ENCODE data around the gene RAB1B. TPM values are rescaled to one million over a fixed set of nuclear protein-coding genes. Genes with fewer than 3 reads are reported as not detected.

Gene RAB1B
- total RNA-seq = 157 TPM

DNA sequence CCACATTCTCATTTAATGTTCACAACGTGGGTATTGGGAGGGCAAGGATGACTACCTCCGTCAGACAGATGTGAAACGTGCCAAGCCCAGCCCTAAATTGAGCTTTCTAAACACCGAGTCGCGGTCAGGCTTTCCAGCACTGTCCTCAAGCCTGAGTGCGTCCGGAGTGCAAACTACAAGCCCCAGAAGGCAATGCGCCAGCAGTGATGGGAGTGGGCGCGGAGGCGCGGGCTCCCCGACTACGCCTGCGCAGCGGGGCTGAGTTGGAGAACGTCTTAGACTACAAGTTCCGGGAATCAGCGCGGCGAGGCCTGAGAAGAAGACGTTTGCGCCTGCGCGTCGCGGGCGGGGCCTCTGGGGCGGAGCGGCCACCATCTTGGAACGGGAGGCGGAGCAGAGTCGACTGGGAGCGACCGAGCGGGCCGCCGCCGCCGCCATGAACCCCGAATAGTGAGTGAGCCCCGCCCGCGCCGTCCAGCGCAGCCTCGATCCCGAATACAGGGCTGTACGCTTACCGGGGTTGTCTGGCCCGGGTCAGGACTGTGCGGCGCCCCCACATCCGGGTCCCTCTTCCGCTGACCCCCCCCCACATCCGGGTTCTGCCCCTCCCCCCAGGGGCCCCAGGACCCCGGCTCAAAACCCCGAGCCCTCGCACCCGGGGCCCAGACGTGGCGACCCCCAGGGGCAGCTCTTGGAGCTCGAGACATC, at the start of gene RAB1B:
Gene RAB1B (plus strand): TSS at position 396 of the 708 bp plus-strand sequence. CDS start 41 bp downstream, at position 437.
- DNase-seq (ENCODE audit: low spot score) = peak; percentile 100

DNA sequence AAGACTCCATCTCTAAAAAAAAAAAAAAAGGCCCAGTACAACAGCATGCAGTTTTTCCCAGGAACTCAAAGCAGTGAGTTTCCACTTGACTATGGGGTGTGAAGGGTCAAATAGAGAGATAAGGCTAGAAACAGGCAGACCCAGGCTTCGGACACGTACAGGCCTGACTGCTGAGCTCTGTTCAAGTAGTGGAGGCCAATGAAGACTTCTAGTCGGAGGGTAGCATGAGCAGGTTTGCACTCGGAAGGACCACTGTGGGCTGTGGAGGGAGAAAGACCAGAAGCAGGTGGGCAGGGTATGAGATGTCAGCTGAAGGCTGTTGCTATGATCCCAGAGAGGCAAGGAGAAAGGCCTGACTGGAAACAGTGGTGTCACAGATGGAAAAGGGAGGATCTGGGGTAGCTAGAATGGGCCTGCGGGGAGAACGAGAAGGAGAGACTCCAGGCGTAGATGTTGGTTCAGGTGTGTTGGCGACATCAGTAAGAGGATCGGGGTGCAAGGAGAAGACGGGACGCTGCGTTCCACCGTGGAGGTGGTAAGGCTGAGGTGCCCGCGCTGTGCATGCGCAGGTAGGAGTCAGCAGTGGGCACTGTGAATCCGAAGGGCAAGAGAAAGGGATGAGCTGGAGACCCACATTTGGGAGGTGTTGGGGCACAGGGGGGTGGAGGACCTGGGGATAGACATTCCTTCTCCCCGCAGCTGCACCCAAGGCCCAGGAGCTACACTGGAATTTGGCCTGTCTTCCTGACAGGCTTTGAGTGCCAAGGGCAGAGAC, 49.4 kb upstream of the RAB1B start:
- no peak for DNase-seq (ENCODE audit: low spot score)

GRCh38 chr11:66219846-66220565, 48.4 kb upstream of the RAB1B start:
- no peak for DNase-seq (ENCODE audit: low spot score)

DNA sequence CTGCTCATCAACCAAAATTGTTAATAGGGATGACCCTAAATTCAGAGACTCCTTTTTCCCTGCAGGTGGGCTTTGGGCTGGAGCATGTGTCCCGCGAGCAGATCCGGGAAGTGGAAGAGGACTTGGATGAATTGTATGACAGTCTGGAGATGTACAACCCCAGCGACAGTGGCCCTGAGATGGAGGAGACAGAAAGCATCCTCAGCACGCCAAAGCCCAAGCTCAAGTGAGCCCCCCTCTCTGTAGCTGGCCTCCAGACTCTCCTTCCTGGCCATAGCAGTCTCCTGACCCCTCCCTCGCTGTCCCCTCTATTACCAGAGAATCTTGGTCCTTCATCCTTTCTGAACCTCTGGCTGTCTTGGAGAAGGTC, 47.9 kb upstream of the RAB1B start:
- no peak for DNase-seq (ENCODE audit: low spot score)

GRCh38 chr11:66221012-66221411, 47.4 kb upstream of the RAB1B start:
- DNase-seq (ENCODE audit: low spot score) = no peak

DNA sequence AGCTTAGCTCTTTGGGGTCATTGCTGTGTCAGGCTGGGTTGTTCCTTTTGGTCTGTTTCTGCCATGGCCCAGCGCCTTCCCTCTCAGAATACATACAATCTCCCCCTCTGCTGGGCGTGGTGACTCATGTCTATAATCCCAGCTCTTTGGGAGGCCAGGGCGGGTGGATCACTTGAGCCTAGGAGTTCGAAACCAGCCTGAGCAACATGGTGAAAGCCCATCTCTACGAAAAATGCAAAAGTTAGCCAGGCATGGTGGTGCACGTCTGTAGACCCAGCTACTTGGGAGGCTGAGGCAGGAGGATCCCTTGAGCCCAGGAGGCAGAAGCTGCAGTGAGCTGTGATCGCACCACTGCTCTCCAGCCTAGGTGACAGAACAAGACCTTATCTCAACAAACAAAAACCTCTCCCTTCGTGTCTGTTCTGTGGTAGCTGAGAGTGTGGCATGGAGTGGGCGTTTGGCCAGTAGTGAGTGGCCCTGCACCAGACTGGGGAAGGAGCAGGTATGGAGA, 46.7 kb upstream of the RAB1B start:
- DNase-seq (ENCODE audit: low spot score) = no peak

DNA sequence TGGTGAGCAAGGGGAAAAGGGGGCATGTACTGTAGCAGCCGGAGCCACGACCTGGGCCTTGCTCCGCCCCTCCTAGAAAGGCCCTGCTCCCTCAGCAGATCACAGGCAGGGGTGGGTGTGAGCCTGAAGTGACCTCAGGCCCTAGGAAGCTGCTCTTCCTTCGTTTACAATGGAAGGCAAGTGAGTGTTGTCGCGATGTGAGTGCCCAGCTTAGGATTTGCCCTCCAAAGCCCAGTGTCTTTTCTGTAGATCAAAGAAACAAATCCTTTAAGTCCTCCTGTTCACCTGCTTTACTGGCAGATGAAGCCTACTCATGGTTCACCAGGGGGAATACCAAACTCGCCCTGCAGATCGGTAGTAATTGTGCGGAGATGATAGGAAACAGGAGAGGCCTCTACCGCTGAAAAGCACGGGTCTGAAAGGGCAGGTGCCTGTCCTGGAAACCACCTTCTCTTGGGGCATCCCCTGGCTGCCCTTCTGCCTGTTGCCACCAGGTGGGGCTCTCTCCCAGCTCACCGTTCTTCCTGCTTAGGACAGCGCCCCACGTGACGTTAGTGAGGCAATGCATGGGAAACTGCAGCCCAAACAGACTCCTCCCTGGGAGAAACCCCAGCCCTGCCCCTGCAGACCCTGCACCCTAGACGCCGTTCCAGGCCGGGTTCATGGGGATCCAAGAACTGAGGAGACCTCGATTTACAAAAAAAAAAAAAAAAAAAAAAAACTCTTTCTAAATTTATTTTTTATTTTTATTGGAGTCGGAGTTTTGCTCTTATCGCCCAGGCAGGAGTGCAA, 45.9 kb upstream of the RAB1B start:
- DNase-seq (ENCODE audit: low spot score) = peak; percentile 89

DNA sequence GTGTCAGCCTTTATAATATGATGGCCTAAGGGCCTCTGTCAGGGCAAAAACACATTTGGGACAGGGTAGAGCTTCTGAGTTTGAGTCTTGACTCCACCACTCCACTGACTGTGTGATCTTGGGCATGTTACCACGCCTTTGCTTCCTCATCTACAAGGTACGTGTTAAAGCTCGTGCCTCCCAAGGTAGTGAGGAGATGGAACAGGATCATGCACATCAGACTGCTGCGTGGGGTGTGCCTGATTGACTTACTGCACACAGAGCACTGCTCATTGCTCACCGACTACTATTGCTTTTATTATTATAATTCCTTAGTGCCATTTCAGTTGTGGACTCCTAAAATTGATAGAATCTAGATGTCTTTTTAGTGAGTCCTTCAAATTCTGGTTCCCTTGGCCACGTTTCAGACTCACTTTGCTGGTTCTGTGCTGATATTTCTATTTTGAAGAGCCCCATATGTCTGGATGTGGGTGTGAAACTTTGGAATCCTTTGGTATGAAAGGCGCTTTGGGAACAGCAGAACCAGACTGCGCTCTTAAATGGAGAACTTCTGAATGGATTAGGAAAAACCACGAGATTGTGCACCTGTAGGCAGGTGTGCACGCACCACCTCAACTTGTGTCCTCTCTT, 44.1 kb upstream of the RAB1B start:
- no peak for DNase-seq (ENCODE audit: low spot score)

- no peak for DNase-seq (ENCODE audit: low spot score)
Observed at GRCh38 chr11:66225066-66225465, 43.4 kb upstream of the RAB1B start.

- DNase-seq (ENCODE audit: low spot score) = no peak
Observed at GRCh38 chr11:66226101-66226500, 42.3 kb upstream of the RAB1B start.

- no peak for DNase-seq (ENCODE audit: low spot score)
Observed at GRCh38 chr11:66227700-66228099, 40.7 kb upstream of the RAB1B start.

DNA sequence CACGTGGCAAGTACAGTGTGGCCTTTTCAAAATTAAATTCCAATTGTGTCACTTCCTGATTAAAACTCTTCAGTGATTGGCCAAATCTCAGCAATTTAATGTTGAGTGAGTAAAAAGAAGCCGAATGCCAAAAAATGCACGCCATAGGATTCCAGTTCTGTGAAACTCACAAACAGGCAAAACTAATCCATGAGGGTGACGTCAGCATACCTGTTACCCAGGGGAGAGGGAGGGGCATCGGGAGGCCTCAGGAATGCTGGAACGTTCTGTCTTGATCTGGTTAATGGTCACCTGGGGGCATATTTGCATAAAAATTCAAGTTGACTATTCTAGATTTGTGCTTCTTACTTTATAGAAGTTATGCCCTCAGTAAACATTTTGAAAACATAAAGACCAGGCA, 39.9 kb upstream of the RAB1B start:
- DNase-seq (ENCODE audit: low spot score) = no peak

DNA sequence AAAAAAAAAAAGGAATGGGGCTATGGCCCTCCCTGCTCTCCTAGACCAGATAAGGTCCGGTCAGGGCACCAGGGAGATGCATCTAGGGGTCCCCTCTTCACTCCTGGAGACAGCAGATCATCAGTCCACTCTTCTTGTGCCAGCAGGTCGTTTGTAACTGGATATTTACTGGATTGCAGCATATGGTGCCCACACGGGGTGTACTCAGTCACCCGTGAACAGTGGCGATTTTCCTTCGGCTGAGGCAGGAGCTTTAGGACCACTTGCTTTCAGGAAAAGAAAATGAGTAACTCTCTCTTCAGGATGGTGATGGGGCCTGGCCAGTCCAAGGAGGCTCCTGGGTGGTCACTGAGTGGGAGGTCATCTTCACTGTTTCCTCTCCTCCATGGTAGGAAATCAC, 38.3 kb upstream of the RAB1B start:
- no peak for DNase-seq (ENCODE audit: low spot score)

DNA sequence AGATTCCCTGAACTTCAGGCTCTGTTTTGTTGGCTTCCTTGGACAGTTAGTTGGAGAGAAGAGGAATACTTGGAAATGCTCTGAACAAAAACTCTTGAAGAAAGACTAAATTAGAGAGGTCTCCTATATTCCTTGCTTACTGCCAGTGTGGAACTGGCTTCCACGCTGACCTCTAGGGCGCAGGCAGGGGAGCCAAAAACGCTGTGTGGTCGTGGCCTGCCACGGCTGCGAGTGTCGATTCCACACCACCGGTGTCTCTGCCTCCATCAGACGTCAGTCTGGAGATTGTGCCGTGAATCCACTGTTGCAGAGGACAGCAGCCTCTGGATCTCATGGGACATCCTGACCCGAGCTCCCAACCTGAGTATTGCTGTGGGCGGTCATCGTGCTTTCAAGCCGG, 37.5 kb upstream of the RAB1B start:
- DNase-seq (ENCODE audit: low spot score) = no peak

DNA sequence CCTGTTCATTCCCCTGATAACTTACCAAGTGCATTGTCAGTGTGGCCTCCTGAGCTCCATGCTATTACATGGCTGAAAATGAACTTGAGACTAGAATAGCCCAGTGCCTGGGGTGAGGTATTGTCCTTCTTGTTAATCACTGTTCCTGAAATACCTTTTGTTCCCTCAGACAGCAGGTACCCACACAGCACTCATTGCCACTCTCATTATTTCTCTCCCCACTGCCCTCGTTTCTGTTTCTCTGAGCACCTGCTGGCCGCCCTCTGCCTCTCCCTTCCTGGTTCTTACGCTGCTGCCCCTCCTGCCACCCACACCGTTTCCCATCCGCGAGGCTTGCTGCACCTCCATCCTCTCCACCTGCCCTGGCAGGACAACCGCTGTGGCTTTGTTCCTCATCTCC, 36.9 kb upstream of the RAB1B start:
- DNase-seq (ENCODE audit: low spot score) = no peak

GRCh38 chr11:66232769-66233168, 35.7 kb upstream of the RAB1B start:
- DNase-seq (ENCODE audit: low spot score) = no peak

- DNase-seq (ENCODE audit: low spot score) = no peak
Observed at GRCh38 chr11:66233301-66233700, 35.1 kb upstream of the RAB1B start.

DNA sequence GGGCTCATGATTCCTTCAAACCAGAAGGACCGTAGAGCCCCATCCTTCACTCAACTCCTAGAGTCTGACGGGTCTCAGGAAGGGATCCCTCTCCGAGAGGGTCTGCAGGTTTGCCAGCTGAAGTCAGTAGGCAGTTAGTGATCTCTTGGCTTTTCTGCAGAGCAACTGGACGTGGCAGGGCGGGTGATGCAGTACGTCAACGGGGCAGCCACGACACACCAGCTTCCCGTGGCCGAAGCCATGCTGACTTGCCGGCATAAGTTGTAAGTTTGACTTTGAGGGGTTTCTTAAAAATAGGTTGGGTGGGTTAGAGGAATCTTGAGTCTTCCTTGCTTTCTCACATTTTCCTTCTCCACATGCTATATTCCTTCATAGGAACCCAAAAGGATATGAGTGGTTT, 33.3 kb upstream of the RAB1B start:
- DNase-seq (ENCODE audit: low spot score) = no peak

DNA sequence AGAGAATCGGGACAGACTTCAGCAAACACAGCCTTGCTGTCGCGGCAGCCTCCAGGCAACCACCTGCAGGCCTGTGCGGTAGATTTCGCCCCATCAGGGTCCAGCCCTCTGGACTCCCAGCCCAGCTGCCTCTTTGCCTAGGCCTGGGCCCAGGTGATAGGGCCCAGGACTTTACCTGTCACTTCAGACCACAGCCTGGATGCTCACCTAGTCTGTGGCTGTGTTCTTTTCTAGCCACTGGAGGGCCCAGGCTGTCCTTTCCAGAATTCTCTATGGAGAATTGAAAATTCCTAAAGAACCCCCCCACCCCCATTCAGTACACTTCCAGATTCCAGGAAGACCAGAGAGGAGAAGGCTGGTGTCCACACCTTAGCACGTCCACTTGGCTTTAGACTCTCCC, 30.6 kb upstream of the RAB1B start:
- no peak for DNase-seq (ENCODE audit: low spot score)

DNA sequence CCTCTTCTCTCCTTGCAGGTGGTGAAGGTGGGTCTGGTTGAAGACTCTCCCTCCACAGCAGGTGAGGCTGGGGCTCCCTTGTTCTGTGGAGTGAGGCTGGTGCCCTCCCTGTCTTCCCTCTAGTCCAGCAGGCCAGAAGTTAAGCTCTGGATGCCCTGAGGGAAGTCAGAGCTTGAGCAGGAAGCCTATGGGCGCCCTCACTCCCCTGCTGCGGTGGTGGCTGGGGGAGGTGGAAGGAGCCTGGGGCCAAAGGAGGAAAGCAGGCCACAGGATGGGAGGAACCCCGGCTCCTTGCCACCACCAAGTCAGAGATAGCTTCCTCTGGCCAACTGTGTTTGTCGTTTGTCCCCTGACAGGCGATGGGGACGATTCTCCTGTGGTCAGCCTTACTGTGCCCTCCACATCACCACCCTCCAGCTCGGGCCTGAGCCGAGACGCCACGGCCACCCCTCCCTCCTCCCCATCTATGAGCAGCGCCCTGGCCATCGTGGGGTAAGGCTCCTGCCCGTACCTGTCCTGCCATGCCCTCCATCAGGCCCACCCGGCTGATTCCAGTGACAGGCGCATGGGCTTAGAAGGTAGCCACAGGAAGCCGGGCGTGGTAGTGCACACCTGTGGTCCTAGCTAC, 29.5 kb upstream of the RAB1B start:
- DNase-seq (ENCODE audit: low spot score) = no peak

GRCh38 chr11:66239511-66239910, 28.9 kb upstream of the RAB1B start:
- no peak for DNase-seq (ENCODE audit: low spot score)

All from ureter (tissue), 1 donor.